Tibial nerve (tissue), 4 donors: ENCODE results near the gene METTL5.

ENCODE experiments used
- CTCF ChIP-seq, 5 experiments: fragments of 200-600 bp in 3 of 5; fragments of 450-650 bp in 2 of 5; sonication (generic) in 3 of 5; IDR thresholded peaks; one replicate each; pipeline ENCODE4 v1.5.1; 2016 to 2019; ENCODE audit warnings: antibody characterized with exemption in 5 of 5, mild to moderate bottlenecking in 3 of 5, moderate library complexity in 2 of 5
- EP300 ChIP-seq, 2 donors: sonication (generic); formaldehyde crosslinking; IDR thresholded peaks; one replicate each; pipeline ENCODE4 v1.6.1; 2017; ENCODE audit warnings: antibody characterized with exemption in 2 of 2, mild to moderate bottlenecking in 1 of 2

- TF ChIP-seq CTCF (IDR thresholded peaks at IDR 0.05) (no peak), EP300 (IDR thresholded peaks at IDR 0.05) (no peak)
Measured at GRCh38 chr2:169796441-169796840, 28.3 kb downstream of the METTL5 start.
